Metanephros (tissue), 1 donor: ENCODE data around the gene STYK1. TPM values are rescaled to one million over a fixed set of nuclear protein-coding genes. Genes with fewer than 3 reads are reported as not detected.

ENCODE experiments used
- total RNA-seq: library from RNA; depleted of rRNA; stranded (reverse); fragments of >200 nt; gene quantifications from one replicate; pipeline ENCODE4 v1.2.3, GENCODE V29; 2014

The STYK1 gene
- 1.1 TPM for total RNA-seq

GRCh38 chr12:10673659-10674384 is at the start of gene STYK1:
TSS of gene STYK1 (minus strand) at chr12:10674052. CDS start at chr12:10634618, 39,434 bp downstream.

GRCh38 chr12:10722905-10723746 is 49.3 kb upstream of the STYK1 start, which contains the start of gene YBX3:
TSS of gene YBX3 (minus strand) at chr12:10723323. CDS start at chr12:10723111, 212 bp downstream.

GRCh38 chr12:10613349-10614055 is 60.4 kb downstream of the STYK1 start, which contains the start of gene MAGOHB:
TSS of gene MAGOHB (minus strand) at chr12:10613609. CDS start at chr12:10613532, 77 bp downstream.

Other genes with a start within 250 kb of the STYK1 start
- gene KLRC2, start 238.0 kb downstream of the STYK1 start, total RNA-seq: not detected
- 0.41 TPM for gene KLRC1, start 220.7 kb downstream of the STYK1 start, total RNA-seq
- gene EIF2S3B, start 168.2 kb downstream of the STYK1 start, total RNA-seq: 0.47 TPM
- gene MAGOHB, start 60.4 kb downstream of the STYK1 start, total RNA-seq: 22.4 TPM
- 256 TPM for gene YBX3, start 49.3 kb upstream of the STYK1 start, total RNA-seq
- not detected for gene TAS2R7, start 128.6 kb upstream of the STYK1 start, total RNA-seq
- gene TAS2R8, start 133.2 kb upstream of the STYK1 start, total RNA-seq: 0.18 TPM
- gene TAS2R9, start 136.1 kb upstream of the STYK1 start, total RNA-seq: not detected
- gene TAS2R10, start 152.3 kb upstream of the STYK1 start, total RNA-seq: 1.6 TPM
- 7.2 TPM for gene PRR4, start 175.4 kb upstream of the STYK1 start, total RNA-seq
- 67.3 TPM for gene PRH1, start 210.2 kb upstream of the STYK1 start, total RNA-seq
- gene TAS2R13, start 235.5 kb upstream of the STYK1 start, total RNA-seq: 5.3 TPM